ENCODE results near the gene CLIP2. TPM values are rescaled to one million over a fixed set of nuclear protein-coding genes. Genes with fewer than 3 reads are reported as not detected.
A peak's percentile ranks its signal among the peaks of the same experiment; 100 is the strongest.

The CLIP2 gene
- total RNA-seq, 1 experiment from 2014 or later: 39.9 TPM

GRCh38 chr7:74291535-74291934 is 2.3 kb downstream of the CLIP2 start:
- H3K36me3 ChIP-seq (ENCODE audit: control insufficient read depth, insufficient read depth, low read length): no peaks in the 10 kb centered on the region
- TF ChIP-seq SIN3A (IDR thresholded peaks at IDR 0.05; ENCODE audit: borderline replicate concordance, insufficient read depth, low read depth, low read length) (no peak), TCF7L2 (IDR thresholded peaks at IDR 0.05; ENCODE audit: low read depth, low read length) (no peak), POLR2AphosphoS5 (IDR thresholded peaks at IDR 0.05; ENCODE audit: low read depth, low read length) (no peak)
- TF ChIP-seq, protein P1, sequence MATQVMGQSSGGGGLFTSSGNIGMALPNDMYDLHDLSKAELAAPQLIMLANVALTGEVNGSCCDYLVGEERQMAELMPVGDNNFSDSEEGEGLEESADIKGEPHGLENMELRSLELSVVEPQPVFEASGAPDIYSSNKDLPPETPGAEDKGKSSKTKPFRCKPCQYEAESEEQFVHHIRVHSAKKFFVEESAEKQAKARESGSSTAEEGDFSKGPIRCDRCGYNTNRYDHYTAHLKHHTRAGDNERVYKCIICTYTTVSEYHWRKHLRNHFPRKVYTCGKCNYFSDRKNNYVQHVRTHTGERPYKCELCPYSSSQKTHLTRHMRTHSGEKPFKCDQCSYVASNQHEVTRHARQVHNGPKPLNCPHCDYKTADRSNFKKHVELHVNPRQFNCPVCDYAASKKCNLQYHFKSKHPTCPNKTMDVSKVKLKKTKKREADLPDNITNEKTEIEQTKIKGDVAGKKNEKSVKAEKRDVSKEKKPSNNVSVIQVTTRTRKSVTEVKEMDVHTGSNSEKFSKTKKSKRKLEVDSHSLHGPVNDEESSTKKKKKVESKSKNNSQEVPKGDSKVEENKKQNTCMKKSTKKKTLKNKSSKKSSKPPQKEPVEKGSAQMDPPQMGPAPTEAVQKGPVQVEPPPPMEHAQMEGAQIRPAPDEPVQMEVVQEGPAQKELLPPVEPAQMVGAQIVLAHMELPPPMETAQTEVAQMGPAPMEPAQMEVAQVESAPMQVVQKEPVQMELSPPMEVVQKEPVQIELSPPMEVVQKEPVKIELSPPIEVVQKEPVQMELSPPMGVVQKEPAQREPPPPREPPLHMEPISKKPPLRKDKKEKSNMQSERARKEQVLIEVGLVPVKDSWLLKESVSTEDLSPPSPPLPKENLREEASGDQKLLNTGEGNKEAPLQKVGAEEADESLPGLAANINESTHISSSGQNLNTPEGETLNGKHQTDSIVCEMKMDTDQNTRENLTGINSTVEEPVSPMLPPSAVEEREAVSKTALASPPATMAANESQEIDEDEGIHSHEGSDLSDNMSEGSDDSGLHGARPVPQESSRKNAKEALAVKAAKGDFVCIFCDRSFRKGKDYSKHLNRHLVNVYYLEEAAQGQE (IDR thresholded peaks at IDR 0.05; ENCODE audit: insufficient read depth in 1 of 2, low read depth in 2 of 2, low read length in 1 of 2): no peak
- TF ChIP-seq, protein P2, sequence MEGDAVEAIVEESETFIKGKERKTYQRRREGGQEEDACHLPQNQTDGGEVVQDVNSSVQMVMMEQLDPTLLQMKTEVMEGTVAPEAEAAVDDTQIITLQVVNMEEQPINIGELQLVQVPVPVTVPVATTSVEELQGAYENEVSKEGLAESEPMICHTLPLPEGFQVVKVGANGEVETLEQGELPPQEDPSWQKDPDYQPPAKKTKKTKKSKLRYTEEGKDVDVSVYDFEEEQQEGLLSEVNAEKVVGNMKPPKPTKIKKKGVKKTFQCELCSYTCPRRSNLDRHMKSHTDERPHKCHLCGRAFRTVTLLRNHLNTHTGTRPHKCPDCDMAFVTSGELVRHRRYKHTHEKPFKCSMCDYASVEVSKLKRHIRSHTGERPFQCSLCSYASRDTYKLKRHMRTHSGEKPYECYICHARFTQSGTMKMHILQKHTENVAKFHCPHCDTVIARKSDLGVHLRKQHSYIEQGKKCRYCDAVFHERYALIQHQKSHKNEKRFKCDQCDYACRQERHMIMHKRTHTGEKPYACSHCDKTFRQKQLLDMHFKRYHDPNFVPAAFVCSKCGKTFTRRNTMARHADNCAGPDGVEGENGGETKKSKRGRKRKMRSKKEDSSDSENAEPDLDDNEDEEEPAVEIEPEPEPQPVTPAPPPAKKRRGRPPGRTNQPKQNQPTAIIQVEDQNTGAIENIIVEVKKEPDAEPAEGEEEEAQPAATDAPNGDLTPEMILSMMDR (IDR thresholded peaks at IDR 0.05): no peak
- BruUV-seq (replicated peaks): no TSS peak
- POLR2A ChIA-PET: no interaction called here
- ATAC-seq: no peak
- H3K4me3 ChIP-seq (ENCODE audit: low read depth in 2 of 2, low read length in 2 of 2): peak overlapping the region; percentile 74 to 84
- in situ Hi-C loops (cut with HindIII; ENCODE audit: low pct_unique_long_range_greater_than_20kb, low sequenced_read_pairs): no loop called here
- no peaks in the 10 kb centered on the region for H3K27me3 ChIP-seq (ENCODE audit: control insufficient read depth, insufficient read depth, low read length)
- H3K27ac ChIP-seq (ENCODE audit: low read length): no peak overlapping the region
- intact Hi-C loops (cut with micrococcal nuclease; ENCODE audit: unreplicated experiment): no loop called here
- no peak for DNase-seq (ENCODE audit: low read depth, low spot score)
- no peaks in the 10 kb centered on the region for H3K9me3 ChIP-seq (ENCODE audit: control insufficient read depth, insufficient read depth, low read depth, low read length)
- peaks cover 47% of the 10 kb centered on the region for H3K4me1 ChIP-seq (ENCODE audit: control insufficient read depth, insufficient read depth, low read length)
- CTCF ChIA-PET: interaction anchor here (1.0 kb wide), 1 partner anchor 109 kb away, joined by 4 read pairs; no protein-coding TSS in a partner anchor

- no peak for ATAC-seq
- intact Hi-C loops (cut with micrococcal nuclease; ENCODE audit: unreplicated experiment): no loop called here
- CTCF ChIA-PET: interaction anchor here (1.0 kb wide), 1 partner anchor 108 kb away, joined by 4 read pairs; no protein-coding TSS in a partner anchor
- TSS peak; percentile 28 for BruUV-seq (replicated peaks)
- Histone ChIP-seq H3K4me1 (ENCODE audit: control insufficient read depth, insufficient read depth, low read length) (peaks cover 38% of the 10 kb centered on the region), H3K4me3 (ENCODE audit: low read depth in 2 of 2, low read length in 2 of 2) (0 out of 4 replicates have a peak overlapping the region, but pooled peaks of 1 of the 2 experiments have one; percentile 16), H3K27me3 (ENCODE audit: control insufficient read depth, insufficient read depth, low read length) (no peaks in the 10 kb centered on the region), H3K9me3 (ENCODE audit: control insufficient read depth, insufficient read depth, low read depth, low read length) (no peaks in the 10 kb centered on the region), H3K36me3 (ENCODE audit: control insufficient read depth, insufficient read depth, low read length) (no peaks in the 10 kb centered on the region), H3K27ac (ENCODE audit: low read length) (peak overlapping the region; percentile 66)
- POLR2A ChIA-PET: no interaction called here
- TF ChIP-seq POLR2AphosphoS5 (IDR thresholded peaks at IDR 0.05; ENCODE audit: low read depth, low read length) (no peak), TCF7L2 (IDR thresholded peaks at IDR 0.05; ENCODE audit: low read depth, low read length) (no peak), SIN3A (IDR thresholded peaks at IDR 0.05; ENCODE audit: borderline replicate concordance, insufficient read depth, low read depth, low read length) (no peak)
- TF ChIP-seq, protein P2 (IDR thresholded peaks at IDR 0.05): no peak
- TF ChIP-seq, protein P1 (IDR thresholded peaks at IDR 0.05; ENCODE audit: insufficient read depth in 1 of 2, low read depth in 2 of 2, low read length in 1 of 2): no peak
- no peak for DNase-seq (ENCODE audit: low read depth, low spot score)
- in situ Hi-C loops (cut with HindIII; ENCODE audit: low pct_unique_long_range_greater_than_20kb, low sequenced_read_pairs): no loop called here
Observed at GRCh38 chr7:74292757-74293576, 3.8 kb downstream of the CLIP2 start.

Measured in Panc1 (cell line).